ENCODE data around the gene CCDC110. TPM values are rescaled to one million over a fixed set of nuclear protein-coding genes. Genes with fewer than 3 reads are reported as not detected.

CCDC110 gene
- total and polyA plus RNA-seq, 2 of the 4 experiments (the other 2 are of a cell fraction) = 0.46 to 0.90 TPM

DNA sequence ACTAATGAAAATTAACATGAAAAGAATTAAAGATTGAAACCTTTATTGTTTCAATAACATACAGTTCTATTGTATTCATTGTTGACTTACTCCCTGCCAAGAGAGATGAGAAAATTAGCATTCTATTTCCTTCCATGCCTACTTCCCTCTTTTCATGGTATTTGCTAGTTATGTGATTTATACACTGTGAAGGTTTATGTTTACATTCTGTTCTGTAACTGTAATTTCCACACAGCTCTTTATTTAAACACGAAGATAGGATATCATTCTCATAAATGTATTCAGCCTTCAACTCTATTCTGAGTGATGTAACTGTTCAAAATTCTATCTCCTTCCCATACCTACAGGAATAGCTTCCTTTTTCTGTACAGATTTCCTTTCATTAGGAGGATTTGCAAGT, 6.6 kb downstream of the CCDC110 start:
- TF ChIP-seq, protein P1, sequence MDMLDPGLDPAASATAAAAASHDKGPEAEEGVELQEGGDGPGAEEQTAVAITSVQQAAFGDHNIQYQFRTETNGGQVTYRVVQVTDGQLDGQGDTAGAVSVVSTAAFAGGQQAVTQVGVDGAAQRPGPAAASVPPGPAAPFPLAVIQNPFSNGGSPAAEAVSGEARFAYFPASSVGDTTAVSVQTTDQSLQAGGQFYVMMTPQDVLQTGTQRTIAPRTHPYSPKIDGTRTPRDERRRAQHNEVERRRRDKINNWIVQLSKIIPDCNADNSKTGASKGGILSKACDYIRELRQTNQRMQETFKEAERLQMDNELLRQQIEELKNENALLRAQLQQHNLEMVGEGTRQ (IDR thresholded peaks at IDR 0.05; ENCODE audit: low read depth, low read length) = no peak
- TF ChIP-seq CEBPB (IDR thresholded peaks at IDR 0.05; ENCODE audit: low read depth, low read length) = 0 out of 2 replicates have a peak, but pooled peaks have one; percentile 2
- no peak overlapping the region for H2BK20ac ChIP-seq (ENCODE audit: low read depth, low read length)
- no peak overlapping the region for H3K27ac ChIP-seq (ENCODE audit: insufficient read depth, low read length)
- H2BK15ac ChIP-seq (ENCODE audit: low read depth, low read length) = no peak overlapping the region
- CTCF ChIA-PET = no interaction called here
- no peaks in the 10 kb centered on the region for H3K36me3 ChIP-seq (ENCODE audit: control insufficient read depth, insufficient read depth, low read length)
- no peak overlapping the region for H2BK5ac ChIP-seq (ENCODE audit: low read depth, low read length, poor library complexity, severe bottlenecking)
- no peak overlapping the region for H3K4me3 ChIP-seq (ENCODE audit: insufficient read depth, low read depth, low read length)
- H4K8ac ChIP-seq (ENCODE audit: low read depth in 2 of 2, low read length in 2 of 2) = no peak overlapping the region
- H3K79me1 ChIP-seq (ENCODE audit: low read depth in 1 of 2, low read length in 2 of 2) = no peaks in the 10 kb centered on the region
- H3K4ac ChIP-seq (ENCODE audit: low read depth, low read length) = no peak overlapping the region
- H3K56ac ChIP-seq (ENCODE audit: extremely low read depth, insufficient read depth, low read length) = no peak overlapping the region
- peaks cover 13% of the 10 kb centered on the region for H3K4me1 ChIP-seq (ENCODE audit: control insufficient read depth, insufficient read depth, low read length)
- no peak overlapping the region for H2AFZ ChIP-seq (replicated peaks; ENCODE audit: low read length, poor library complexity)
- no peak overlapping the region for H2AK9ac ChIP-seq (replicated peaks; ENCODE audit: low read depth, low read length, poor library complexity)
- no peak overlapping the region for H3K18ac ChIP-seq (ENCODE audit: low read depth, low read length)
- no TSS peak for BruUV-seq (replicated peaks)
- dilution Hi-C loops (cut with HindIII; ENCODE audit: low sequenced_read_pairs, unreplicated experiment) (no loop called here), in situ Hi-C loops (cut with MboI; ENCODE audit: low sequenced_read_pairs) (no loop called here), intact Hi-C loops (cut with micrococcal nuclease) (no loop called here)
- no peak overlapping the region for H3K14ac ChIP-seq (replicated peaks; ENCODE audit: low read depth, low read length)
- no peak overlapping the region for H3K9ac ChIP-seq (ENCODE audit: low read depth, low read length)
- ATAC-seq (ENCODE audit: low read depth) (peak; percentile 82), DNase-seq (peak; percentile 72)
- H4K91ac ChIP-seq (ENCODE audit: insufficient read depth, low read depth, low read length) = no peak overlapping the region
- WGBS, 2 experiments (ENCODE audit: extremely low coverage in 2 of 2, insufficient read length in 1 of 2) = no CpG with 5 or more reads among the region's 1 CpG
- H4K5ac ChIP-seq (ENCODE audit: low read depth, low read length) = no peak overlapping the region
- H3K23ac ChIP-seq (ENCODE audit: low read depth, low read length) = no peak overlapping the region
- H3K9me1 ChIP-seq (ENCODE audit: insufficient read depth, low read length) = peaks cover 7% of the 10 kb centered on the region
- H4K20me1 ChIP-seq (ENCODE audit: insufficient read depth, low read length) = no peaks in the 10 kb centered on the region
- POLR2A ChIA-PET (ENCODE audit: unreplicated experiment) = no interaction called here
- no peak overlapping the region for H2AK5ac ChIP-seq (ENCODE audit: low read depth, low read length)
- H3K9me3 ChIP-seq (ENCODE audit: control insufficient read depth, insufficient read depth, low read length) = no peaks in the 10 kb centered on the region
- H2BK120ac ChIP-seq (ENCODE audit: low read depth, low read length) = no peak overlapping the region
- no peaks in the 10 kb centered on the region for H3K27me3 ChIP-seq (ENCODE audit: control insufficient read depth, insufficient read depth, low read length)
- no peak overlapping the region; the same call in 1 of the 2 replicates for H3K4me2 ChIP-seq (ENCODE audit: low read depth, low read length)
